ENCODE results near the gene LIPC.
"Not testable (repeated sequence)": the region's sequence is repeated elsewhere in the genome, so short reads cannot be mapped to it uniquely, and the experiment has no call there.

The LIPC gene

DNA sequence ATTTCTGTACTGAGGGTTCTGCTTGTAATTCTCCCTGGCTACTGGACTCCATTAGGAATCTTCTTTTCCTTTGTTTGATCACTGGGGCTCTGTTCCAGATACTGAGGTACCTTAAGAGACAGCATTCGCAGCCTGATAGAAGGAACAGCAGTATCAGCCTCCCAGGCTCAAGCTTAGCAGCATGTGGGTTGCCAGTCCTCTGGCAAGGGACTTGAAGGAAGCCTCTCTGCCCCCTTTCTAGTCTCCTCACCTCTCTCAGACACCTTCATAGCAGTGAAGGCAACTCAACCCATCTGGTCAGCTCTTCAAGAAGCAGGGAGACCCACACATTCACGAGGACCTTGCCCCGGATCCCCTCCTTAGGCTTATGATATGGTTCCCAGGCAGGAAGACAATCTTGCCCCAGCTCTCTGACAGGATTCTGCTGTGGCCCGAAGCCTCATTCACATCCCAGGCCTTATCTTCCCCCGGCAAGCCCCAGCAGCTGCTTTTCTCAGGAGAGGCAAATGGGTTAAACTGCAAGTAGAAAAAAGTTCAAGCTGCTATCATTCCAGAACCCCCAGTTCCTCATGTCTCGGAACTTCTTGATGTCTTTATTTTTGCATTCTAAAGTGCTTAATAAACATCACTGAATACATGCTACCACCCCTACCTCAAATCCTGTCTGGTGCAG lies 153.1 kb downstream of the LIPC start:
- no peak for DNase-seq (ENCODE audit: low spot score)

- no peak for DNase-seq (ENCODE audit: low spot score)
Observed at GRCh38 chr15:58585693-58586443, 154.1 kb downstream of the LIPC start.

- no peak for DNase-seq (ENCODE audit: low spot score)
Observed at GRCh38 chr15:58587486-58587885, 155.7 kb downstream of the LIPC start.

GRCh38 chr15:58588096-58588495 lies 156.3 kb downstream of the LIPC start:
- no peak for DNase-seq (ENCODE audit: low spot score)

DNA sequence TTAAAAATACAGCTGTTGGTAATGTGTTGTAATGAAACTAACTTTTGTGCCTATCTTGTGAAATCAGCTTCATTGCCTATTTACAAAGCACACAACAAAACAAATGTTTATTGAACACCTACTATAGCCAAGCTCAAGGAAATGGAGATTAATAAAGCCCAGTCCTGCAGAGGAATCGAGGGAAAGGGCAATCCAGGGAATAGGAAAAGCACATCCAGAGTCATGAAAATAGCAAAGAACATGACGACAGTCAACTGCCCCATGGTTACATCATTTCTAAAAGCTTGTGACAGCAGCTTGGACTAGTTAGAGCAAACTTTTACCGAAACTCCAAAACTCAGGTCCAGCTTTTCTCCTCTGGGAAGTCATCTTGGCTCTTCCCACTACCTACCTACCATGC lies 157.3 kb downstream of the LIPC start:
- no peak for DNase-seq (ENCODE audit: low spot score)

- DNase-seq (ENCODE audit: low spot score) = no peak
Observed at GRCh38 chr15:58590236-58590635, 158.4 kb downstream of the LIPC start.

GRCh38 chr15:58590926-58591325 lies 159.1 kb downstream of the LIPC start:
- no peak for DNase-seq (ENCODE audit: low spot score)

GRCh38 chr15:58593870-58594269 lies 162.1 kb downstream of the LIPC start:
- DNase-seq (ENCODE audit: low spot score) = no peak

GRCh38 chr15:58594898-58595297 lies 163.1 kb downstream of the LIPC start:
- DNase-seq (ENCODE audit: low spot score) = no peak

DNA sequence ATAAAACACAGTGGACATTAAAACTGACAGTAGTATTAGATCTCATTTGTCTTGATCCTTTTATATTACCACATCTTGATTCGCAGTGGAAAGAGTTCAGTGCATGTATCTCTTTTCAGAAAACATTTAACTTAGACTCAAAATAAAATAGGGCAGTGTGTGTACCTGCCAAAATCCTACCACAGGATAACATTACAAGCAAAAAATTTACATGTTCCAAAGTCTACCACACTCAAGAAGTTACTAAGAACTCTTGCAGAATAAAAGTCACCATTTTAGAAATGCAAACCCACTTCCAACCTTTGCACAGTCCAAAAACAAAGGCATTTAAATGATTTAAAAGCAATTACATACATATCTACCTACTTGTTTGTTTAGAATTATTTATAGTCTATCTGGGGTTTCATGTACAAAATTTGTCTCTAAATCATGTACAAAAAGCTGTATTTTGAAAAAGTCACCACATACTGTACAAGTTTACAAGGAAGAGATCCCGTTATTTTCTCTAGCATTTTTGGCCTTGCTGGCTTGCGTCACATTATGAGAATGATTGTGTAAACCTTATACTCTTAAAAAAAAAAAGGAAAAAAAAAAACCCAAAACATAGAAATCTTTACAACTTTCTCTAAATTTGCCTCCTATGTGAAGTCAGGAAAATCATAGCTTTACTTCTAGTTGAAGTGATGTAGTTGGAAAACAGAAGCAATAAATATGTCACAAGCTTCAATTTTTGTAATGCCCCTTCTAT lies 163.9 kb downstream of the LIPC start:
- DNase-seq (ENCODE audit: low spot score) = no peak

DNA sequence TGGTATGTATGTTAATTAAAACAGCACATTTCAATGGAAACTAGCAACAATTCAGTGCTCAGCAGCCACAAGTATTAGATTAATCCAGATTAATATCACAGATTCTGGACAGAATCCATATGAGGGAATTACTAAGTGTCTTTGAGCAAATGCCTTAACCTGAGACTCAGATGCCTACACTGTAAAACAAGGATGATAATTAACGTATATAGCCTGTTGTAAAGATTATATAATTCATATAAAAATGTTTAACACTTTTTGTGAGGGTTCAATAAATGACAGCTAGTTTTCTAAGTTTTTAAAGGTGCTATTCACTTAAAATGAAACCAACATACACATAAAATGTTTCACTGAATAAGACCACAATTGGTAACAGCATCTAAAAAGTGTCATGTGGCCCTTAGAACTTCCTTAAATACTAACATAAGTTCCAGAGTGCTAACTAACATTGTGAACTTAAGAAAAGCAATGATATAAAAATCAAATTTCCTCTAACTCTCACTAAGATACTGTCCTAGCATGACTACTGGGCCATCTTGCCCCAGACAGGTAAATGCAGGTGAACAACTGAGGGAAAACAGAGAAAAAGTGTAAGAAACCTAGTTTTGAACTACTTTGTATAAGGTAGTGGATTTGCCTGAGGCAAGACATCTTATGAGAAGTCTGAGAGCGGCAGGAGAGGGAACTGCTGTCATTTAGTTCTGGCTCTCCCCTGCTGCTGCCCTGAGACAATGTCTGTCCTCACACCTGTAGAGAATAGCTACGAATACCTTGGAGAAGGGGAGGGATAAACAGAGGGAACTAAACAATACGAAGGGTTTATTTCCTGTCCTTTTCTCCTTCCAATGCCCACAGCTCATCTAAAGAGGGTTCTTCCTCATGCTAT lies 166.4 kb downstream of the LIPC start:
- DNase-seq (ENCODE audit: low spot score) = no peak

DNA sequence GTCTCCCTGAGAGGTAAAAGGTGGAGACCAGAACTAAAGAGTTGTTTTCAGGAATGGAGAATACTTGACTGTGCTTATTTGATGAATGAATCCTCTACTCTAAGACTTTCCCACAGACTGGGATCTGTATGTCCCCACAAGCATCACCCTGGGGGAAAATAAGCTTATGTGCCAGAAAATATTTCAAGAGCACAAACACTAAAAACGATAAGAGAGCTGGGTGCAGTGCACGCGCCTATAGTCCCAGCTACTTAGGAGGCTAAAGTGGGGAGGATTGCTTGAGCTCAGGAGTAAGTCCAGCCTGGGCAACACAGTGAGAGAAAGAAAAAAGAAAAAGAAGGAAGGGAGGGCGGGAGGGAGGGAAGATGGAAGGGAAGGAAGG lies 167.0 kb downstream of the LIPC start:
- DNase-seq (ENCODE audit: low spot score) = no peak

DNA sequence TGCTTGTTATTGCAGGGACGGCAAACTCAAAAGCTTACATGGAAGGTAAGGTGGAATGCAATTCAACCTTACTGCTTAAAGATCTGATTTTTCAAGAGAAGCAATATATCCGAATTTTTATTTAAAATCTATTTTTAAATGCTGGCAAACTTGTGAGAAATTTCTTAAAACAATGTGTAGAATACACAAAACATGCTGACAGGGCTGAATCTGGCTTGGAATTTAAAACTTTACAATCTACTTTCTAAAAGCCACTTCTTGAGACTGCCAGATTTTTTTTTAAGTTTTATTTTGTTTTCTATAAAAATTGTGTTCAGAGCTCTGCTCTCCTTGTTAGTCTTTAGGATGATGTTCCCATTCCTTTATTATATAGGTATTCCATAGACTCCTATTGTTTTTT lies 171.0 kb downstream of the LIPC start:
- no peak for DNase-seq (ENCODE audit: low spot score)

GRCh38 chr15:58603927-58604326 lies 172.1 kb downstream of the LIPC start:
- not testable (repeated sequence) for DNase-seq (ENCODE audit: low spot score)

GRCh38 chr15:58604455-58604923 lies 172.7 kb downstream of the LIPC start:
- DNase-seq (ENCODE audit: low spot score) = no peak

DNA sequence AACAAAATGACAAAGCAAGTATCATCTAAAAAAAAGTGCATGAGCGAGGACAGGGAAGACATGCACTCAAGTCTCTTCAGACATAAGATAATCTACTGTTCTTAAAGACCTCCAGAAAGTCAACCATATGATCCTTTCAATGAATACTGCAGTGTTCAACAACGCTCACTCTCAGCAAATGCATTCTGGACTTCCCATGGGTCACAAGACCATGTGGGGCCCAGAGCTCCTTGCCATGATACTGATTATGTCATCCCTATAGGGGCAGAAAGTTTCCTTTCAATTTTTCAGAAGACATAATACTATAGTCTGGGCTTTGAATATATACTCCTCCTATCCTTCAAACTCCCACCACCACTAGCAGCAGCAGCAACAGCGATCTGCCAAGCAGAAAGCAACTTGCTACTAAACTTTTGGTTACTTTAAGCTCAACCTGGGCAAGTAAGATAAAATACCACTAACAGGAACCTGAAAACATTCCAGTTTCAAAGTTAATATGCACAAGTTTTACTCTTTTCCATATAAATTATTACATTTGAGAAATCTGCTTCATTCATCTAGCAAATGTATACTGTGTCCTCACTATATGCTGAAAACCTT lies 174.2 kb downstream of the LIPC start:
- DNase-seq (ENCODE audit: low spot score) = no peak

DNA sequence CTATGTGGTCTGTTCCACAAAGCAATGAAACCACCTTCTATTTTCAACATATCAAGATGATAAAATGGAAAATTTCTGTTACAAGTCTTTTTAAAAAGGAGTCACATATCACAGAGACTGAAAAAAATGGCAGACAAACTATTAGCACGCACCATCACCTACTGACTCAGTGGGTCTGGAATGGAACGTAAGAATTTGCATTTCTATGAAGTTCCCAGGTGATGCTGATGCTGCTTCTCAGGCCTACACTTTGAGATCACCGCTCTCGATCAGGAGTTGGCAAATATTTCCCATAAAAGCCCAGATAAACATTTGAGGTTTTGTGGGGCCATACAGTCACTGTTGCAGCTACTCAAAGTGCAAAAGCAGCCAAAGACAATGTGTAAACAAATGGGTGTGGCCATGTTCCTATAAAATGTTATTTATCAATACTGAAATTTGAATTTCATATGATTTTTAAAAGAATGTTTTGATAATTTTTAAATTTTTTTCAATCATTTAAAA lies 174.8 kb downstream of the LIPC start:
- DNase-seq (ENCODE audit: low spot score) = no peak

DNA sequence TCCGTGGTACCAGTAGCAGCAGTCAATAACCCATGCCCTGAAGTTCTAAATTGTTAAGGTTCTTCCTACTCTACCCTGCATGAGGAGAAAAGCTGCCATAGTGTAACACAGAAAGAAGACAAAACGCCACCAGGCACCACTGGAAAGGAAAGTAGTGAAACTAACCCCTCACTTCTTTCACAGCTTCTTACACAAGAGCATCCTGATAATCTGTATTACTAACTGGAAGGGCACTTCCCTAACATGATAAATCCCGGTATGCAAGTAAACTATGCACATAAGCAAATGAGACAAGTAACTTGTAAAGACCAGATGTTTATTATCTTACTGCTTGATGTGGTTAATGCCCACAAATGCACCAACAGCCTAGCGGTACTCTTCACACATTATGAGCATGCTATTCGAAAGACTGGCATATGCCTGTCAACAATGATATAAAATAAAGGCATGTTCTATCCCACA lies 176.4 kb downstream of the LIPC start:
- DNase-seq (ENCODE audit: low spot score) = no peak

DNA sequence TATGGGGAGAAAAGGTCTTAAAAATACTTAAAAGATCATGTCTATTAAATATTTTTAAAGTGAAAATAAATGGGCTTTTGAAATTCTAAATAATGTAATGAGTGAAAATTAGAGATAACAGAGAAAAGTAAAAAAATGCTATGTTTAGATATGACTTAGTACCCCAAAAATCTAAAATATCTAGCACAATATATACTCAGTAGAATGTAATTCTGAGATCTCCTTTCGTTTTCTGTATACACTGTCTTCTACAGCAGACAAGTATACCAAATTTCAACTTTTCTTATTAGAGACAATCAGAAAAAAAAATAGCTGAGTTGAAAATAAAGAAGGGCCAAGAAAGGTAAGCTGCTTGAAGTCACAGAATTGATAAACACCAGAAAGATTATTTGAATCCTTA lies 176.9 kb downstream of the LIPC start:
- DNase-seq (ENCODE audit: low spot score) = no peak

DNA sequence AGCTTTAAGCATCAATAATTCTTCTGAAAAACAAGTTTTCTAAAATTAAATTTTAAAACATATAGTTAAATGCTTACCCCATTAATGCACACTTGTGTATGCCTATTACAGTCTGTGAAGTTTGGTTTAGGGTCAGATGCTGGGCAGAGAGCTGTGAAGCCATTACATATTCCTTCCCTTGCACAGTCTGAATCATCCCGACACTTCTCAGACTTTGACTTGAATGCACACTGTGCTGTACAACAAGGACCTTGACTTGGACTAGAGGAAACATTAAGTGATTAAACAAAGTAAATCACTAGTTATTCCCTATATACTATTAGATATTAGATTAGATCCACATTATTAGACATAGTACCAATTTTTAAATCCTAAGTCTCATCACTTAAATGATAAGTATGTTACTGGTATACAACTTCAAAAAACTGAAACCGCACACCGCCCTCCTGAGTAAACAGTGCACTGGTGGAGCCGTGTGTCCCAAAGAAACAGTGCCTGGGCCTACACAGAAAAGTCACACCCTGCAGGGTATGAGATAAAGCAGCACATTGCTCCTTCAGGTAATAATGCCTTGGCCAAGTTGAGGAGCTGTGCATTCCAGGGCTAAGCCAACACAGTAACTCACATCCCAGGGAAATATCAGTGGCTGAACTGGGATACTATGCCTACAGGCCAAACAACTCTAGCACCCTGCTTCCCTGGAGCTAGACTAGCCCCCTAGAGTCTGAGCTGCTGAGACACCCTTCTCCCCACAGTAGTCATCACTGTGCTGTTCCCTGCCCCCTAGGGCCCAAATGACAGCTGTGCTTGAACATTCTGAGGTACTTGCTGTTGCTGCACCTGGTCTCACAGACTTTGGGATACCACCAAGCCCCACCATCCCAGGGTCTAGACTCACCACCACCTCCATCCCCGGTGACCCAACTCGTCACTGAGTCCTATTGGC lies 180.2 kb downstream of the LIPC start:
- no peak for DNase-seq (ENCODE audit: low spot score)
